Activated naive CD8-positive, alpha-beta T cell (primary cell): Measurements from ENCODE around the gene KIAA1217.

Source experiments
- H3K27ac Mint-ChIP-seq: one replicate; pipeline ENCODE4 v1.8.0; 2021; ENCODE audit warnings: mixed read lengths
- H3K27me3 Mint-ChIP-seq: one replicate; pipeline ENCODE4 v1.8.0; 2021; ENCODE audit warnings: mixed read lengths
- H3K36me3 Mint-ChIP-seq: one replicate; pipeline ENCODE4 v1.8.0; 2021; ENCODE audit warnings: mixed read lengths
- H3K4me1 Mint-ChIP-seq: one replicate; pipeline ENCODE4 v1.8.0; 2021; ENCODE audit warnings: low read depth, mixed read lengths
- H3K4me3 Mint-ChIP-seq: one replicate; pipeline ENCODE4 v1.8.0; 2021; ENCODE audit warnings: mild to moderate bottlenecking, mixed read lengths
- H3K9me3 Mint-ChIP-seq: one replicate; pipeline ENCODE4 v1.8.0; 2021; ENCODE audit warnings: low read depth, mixed read lengths

Gene KIAA1217

DNA sequence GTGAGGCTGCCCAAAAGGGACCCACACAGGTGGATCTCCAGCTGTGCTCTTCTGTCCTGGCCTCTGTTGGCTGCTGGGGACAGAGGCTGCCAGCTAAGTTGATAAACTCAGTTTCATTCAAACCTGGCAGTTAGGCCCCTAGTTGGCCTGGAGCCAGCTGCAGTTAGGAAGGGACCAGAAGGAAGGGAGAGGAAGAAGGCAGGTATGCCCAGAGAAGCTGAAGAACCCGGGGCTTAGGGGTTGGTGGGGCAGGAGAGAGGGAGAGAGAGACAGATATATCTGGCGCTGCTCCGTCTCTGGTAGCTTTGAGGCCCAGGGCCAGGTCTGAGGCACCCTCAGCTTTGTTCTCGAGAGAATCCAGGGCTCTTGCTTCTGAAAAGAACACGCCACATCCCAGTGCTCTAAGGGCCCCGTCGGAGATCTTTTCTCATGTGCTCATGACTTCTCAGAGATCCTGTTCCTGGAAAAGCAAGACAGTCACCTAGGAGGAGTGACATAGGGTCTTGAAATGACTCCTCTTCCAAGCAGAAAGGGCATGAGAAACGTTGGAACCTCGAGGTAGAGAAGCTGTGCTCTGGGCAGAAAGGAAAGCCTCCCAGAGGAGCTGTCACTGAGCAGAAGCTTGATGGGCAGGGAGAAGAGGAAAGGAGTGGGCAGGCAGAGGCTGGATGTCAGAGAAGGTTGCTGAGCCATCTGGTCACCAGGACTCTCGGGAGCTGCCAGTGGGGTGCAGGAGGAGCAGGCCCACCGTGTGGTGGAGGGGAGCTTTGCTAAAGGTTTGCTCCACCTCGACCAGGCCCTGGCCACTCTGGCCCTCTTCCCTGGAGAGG lies 361.1 kb downstream of the KIAA1217 start:
- H3K27ac Mint-ChIP-seq: no peak overlapping the region

DNA sequence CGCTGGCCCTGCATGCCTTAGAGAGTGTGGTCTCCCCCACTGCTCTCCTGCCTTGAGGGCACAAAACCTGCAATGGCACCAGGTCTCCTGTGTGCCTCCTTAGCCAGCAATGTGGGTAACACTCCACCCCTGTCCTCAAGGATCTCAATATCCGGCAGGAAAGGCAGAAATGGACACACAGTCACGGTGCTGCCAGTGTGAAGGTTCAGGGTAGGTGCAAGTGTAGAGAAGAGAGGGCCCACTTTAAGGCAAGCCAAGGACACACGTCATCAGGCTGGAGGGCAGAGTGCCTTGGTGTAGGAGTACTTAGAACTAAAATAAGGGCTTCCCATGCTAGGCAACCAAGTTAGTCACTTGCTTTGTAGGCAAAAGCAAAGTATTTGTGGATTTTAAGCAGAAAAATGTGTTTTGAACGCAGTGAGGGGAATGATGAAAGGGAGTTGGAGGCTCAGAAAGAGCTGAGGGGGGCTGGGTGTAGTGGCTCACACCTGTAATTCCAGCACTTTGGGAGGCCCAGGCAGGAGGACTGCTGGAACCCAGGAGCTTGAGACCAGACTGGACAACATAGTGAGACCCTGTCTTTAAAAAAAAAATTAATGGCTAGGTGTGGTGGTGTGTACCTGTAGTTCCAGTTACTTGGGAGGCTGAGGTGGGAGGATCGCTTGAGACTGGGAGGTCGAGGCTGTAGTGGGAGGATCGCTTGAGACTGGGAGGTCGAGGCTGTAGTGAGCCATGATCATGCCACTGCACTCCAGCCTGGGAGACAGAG lies 361.9 kb downstream of the KIAA1217 start:
- H3K27me3 Mint-ChIP-seq: peaks cover 13% of the 10 kb centered on the region
- H3K4me1 Mint-ChIP-seq: peaks cover 9% of the 10 kb centered on the region
- no peak overlapping the region for H3K27ac Mint-ChIP-seq
- H3K9me3 Mint-ChIP-seq: no peaks in the 10 kb centered on the region
- no peak overlapping the region for H3K4me3 Mint-ChIP-seq
- no peaks in the 10 kb centered on the region for H3K36me3 Mint-ChIP-seq

More for the DNA sequence above, 361.1 kb downstream of the KIAA1217 start:
- Mint-ChIP-seq H3K9me3 (no peaks in the 10 kb centered on the region), H3K36me3 (no peaks in the 10 kb centered on the region), H3K4me1 (peaks cover 3% of the 10 kb centered on the region), H3K27me3 (peaks cover 10% of the 10 kb centered on the region), H3K4me3 (no peak overlapping the region)

DNA sequence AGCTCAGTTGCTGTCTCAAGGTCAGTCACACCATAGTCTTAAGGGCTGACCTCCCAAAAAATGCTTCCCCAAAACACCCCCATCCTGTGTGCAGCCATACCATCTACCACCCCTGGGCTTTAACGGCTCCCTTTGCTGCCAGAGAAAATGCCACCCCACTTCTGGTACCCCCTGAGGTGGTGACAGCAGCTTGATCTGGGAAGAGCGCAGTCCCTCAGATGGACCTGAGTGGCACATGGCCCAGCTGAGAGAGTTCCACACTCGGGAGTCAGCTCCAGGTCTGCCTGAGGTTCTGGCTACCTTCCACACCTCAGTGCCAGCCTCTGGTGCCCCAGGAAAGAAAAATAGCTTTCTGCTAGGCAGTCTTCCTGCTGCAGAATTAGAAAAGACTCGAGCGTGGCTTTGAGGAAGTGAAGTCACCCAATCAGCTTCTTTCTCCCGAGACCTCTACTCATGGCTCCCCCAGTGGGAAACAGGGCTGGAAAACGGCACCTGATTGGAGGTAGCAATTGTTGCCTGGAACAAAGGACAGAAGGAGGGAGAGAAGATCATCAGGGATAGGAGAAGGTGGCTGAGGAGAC lies 363.0 kb downstream of the KIAA1217 start:
- no peak overlapping the region for H3K4me3 Mint-ChIP-seq
- H3K27ac Mint-ChIP-seq: no peak overlapping the region
- H3K9me3 Mint-ChIP-seq: no peaks in the 10 kb centered on the region

DNA sequence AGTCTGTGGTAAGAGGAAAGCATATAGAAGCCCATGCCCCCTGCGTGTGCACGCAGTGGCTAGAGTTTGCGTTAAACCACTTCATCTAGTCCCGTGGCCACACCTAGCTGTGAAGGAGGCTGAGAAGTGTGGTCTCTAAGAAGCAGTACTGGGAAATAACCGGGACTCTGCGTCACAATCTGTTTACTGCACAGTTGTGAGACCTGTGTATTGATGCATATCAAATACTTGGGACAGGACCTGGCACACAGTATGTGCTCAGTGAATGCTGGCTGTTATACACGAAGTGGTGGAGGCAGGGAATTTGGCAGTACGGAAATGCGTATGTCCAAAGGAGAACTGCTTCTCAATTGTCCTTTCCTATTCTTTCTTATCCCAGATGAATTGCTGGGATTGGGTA lies 365.2 kb downstream of the KIAA1217 start:
- peaks cover 13% of the 10 kb centered on the region for H3K27me3 Mint-ChIP-seq
- no peak overlapping the region for H3K4me3 Mint-ChIP-seq
- H3K27ac Mint-ChIP-seq: no peak overlapping the region

More for the DNA sequence above, 363.0 kb downstream of the KIAA1217 start:
- H3K36me3 Mint-ChIP-seq: no peaks in the 10 kb centered on the region
- H3K27me3 Mint-ChIP-seq: peaks cover 13% of the 10 kb centered on the region
- peaks cover 11% of the 10 kb centered on the region for H3K4me1 Mint-ChIP-seq

DNA sequence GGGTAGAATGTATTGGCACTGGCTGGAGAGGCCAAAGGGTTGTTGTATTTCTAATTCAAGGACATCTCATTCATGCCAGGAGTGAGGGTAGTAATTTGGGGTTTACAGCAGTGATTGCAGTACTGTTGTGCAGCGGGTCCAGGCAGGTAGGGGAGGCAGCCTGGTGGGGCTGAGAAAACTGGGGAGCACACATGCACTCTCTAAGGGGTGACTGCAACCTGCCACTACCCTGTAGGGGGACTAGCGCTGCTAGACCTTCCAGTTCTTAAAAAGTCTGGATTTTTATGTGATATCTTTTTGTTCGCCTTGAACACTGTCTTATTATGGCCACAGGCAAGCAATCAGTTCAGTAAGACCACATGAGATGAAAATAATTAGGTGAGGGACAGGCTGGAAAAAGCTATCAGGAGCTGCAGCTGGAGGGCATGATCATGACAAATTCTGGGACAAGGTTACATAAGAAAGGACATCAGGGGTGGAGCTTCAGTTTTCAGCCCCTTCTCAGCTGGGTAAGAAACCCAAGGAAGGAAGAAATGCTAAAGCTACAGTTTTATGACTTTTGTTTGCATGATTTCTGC lies 365.7 kb downstream of the KIAA1217 start:
- Mint-ChIP-seq H3K4me3 (no peak overlapping the region), H3K4me1 (peaks cover 11% of the 10 kb centered on the region), H3K36me3 (no peaks in the 10 kb centered on the region), H3K27ac (no peak overlapping the region), H3K27me3 (peaks cover 11% of the 10 kb centered on the region), H3K9me3 (no peaks in the 10 kb centered on the region)

More for the DNA sequence above, 365.2 kb downstream of the KIAA1217 start:
- H3K9me3 Mint-ChIP-seq: no peaks in the 10 kb centered on the region
- peaks cover 11% of the 10 kb centered on the region for H3K4me1 Mint-ChIP-seq
- no peaks in the 10 kb centered on the region for H3K36me3 Mint-ChIP-seq

DNA sequence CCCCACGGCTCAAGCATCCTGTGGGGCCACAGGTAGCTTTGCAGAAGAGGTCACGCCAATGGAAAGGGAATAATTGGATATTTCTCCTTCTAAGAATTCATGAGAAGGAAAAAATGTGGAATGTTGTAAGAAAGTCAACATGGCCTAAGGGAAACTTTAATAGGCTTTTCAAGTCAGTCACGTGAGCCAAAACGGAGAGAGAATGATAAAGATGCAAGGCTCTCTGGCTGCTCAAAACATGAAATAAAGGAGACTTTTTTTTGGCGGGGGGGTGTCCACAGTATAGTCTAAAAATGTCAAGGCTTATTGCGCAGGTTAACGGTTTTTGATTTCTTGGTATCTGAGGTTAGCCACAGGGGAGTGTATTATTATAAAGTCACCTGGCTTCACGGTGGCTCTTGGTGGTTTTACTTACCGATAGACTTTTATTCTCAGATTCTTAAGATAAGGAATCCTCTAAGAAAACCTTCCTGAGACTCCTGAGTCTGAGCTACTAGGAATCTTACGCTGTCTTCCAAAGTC lies 366.6 kb downstream of the KIAA1217 start:
- Mint-ChIP-seq H3K4me1 (peaks cover 11% of the 10 kb centered on the region), H3K4me3 (no peak overlapping the region), H3K27ac (no peak overlapping the region), H3K9me3 (no peaks in the 10 kb centered on the region), H3K27me3 (peaks cover 7% of the 10 kb centered on the region), H3K36me3 (no peaks in the 10 kb centered on the region)

DNA sequence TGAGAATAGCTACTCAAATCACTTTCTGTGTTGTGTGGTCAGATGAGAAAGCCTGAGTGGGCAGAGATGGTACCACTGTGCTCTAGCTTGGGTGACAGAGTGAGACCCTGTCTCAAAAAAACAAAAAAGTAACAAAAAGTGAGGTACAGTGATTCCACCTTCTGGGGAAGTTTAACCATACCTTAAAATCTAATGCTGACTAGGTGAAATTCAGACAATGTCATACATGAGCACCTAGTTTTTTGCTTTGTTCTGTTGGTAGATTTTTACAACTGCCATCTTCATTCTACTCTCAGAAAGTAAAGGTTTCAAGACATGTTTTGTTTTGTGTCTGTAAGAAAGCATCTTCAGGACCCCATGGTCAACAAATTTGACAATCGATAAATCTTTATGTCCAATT lies 370.5 kb downstream of the KIAA1217 start:
- no peak overlapping the region for H3K4me3 Mint-ChIP-seq
- peaks cover 11% of the 10 kb centered on the region for H3K4me1 Mint-ChIP-seq
- no peaks in the 10 kb centered on the region for H3K9me3 Mint-ChIP-seq
- H3K27ac Mint-ChIP-seq: no peak overlapping the region
- peaks cover 4% of the 10 kb centered on the region for H3K27me3 Mint-ChIP-seq
- H3K36me3 Mint-ChIP-seq: peaks cover 6% of the 10 kb centered on the region

DNA sequence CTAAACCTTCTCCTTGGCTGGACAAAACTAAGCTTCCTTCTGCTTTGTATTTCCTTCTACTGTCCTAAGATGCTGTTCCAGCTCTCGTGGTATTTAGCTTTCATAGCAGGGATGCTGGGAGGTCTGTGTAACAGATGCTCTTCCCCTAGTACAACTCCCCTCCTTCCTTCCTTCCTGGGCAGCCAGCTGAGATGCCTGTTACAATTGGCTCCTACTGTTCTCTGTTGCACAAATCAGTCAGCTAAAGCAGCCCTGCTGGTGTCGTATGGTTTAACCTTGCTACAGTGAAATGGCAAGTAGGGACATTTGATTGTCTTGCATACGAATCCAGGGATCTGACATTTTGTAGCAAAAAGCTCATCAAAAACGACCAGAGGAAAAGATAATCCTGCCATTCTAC lies 371.0 kb downstream of the KIAA1217 start:
- Mint-ChIP-seq H3K27ac (no peak overlapping the region), H3K36me3 (peaks cover 7% of the 10 kb centered on the region), H3K4me1 (peaks cover 8% of the 10 kb centered on the region), H3K27me3 (peaks cover 4% of the 10 kb centered on the region), H3K9me3 (no peaks in the 10 kb centered on the region), H3K4me3 (no peak overlapping the region)

DNA sequence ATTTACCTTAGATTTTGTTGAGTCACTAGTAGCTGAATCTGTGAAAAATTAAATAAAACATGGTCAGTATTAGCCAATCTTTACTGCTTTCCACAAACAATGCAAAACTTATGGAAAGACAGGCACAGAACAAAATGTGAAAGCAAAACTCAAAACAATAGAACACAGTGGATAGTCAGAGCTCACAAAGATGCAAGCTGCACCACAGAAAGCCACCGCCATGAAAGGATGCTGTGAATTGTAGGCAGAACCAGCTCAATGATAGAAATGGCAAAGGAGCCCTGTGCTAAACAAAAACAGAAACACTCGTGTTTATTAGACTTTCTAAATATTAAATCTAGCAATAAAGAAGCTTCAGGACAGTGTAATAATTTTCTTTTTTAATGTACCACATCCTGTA lies 380.3 kb downstream of the KIAA1217 start:
- Mint-ChIP-seq H3K27ac (no peak overlapping the region), H3K36me3 (peaks cover 29% of the 10 kb centered on the region), H3K4me1 (peaks cover 2% of the 10 kb centered on the region), H3K4me3 (no peak overlapping the region), H3K9me3 (no peaks in the 10 kb centered on the region), H3K27me3 (no peaks in the 10 kb centered on the region)

DNA sequence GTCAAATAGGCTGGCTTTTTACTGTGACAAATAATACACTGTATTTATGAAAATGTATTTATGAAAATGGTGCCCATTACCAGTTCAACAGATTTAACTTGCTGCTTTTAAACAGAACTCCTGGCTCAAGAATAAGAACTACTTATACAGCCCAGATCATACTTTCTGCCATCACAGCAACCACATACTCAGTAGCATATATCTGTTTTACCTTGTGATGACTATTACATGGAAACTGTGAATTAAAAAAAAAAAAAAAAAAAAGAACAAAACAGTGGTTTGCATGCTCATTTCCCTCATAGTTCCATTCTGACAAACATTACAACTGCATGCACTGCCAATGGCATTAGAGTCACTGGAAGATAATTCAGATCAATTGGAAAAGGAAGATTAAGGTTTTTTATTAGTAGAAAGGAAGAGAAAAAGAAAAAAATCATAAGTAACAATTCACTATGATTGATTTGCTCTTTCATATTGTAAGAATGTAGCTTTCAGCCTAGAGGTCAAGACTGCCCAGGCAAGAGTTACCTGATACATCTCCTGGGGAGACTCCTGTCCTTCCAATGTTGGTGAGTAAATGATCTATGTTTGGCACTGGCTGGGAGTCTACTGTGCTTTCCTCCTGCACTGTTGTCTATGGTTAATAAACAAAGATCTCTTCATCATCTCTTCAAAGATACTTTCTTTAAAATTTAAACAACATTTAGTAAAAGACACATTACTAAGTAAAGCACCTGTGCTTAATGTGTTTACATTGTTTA lies 381.9 kb downstream of the KIAA1217 start:
- Mint-ChIP-seq H3K4me3 (no peak overlapping the region), H3K9me3 (no peaks in the 10 kb centered on the region), H3K27me3 (no peaks in the 10 kb centered on the region), H3K4me1 (peaks cover 2% of the 10 kb centered on the region), H3K36me3 (peaks cover 25% of the 10 kb centered on the region), H3K27ac (no peak overlapping the region)

DNA sequence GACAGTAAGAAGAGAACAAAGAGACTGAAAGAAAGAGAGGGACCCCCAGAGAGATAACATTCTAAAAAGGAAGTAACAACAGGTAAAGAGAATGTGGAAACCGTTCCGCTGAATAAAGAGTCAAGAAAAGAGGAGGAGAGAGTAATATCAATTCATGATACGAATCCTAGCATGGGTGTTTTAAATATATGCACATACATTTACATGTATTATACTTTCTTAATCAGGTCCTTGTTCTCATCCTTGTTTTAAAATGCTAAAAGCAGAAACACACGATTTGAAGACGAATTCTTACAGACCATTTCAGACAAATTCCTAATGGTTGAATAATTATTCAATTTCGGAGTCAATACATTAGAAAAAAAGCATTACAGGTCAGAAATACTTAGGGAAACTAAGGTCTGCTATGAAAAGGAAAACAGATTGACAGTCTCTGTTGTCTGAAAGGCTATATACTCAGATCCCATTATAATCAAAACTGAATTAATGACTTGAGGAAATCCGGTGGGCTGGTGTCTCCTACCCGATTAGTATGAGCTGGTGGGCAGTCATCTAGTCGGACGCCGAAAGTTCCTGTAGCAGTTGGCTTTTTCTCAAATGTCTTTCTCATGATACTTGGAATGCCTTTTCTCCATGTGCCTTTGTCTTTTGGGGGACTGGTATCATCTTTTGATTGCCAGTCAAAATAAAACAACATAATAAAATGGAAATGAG lies 387.4 kb downstream of the KIAA1217 start:
- H3K4me1 Mint-ChIP-seq: peaks cover 2% of the 10 kb centered on the region

DNA sequence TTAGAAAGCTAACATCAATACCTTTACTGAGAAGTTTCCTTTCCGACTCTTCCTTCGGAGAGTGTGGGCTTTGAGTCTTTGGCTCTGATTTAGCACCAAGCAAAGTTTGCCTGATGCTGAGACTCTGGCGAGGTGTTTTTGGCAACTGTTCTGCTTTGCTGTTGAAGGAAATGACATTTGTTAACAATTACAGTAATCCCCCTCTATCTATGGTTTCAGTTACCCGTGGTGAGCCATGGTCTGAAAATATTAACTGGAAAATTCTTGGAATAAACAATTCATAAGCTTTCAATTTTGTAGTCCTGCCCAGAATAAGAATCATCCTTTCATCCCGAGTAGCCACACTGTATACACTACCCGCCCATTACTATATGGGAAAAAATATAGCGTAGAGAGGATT lies 388.5 kb downstream of the KIAA1217 start:
- Mint-ChIP-seq H3K27ac (no peak overlapping the region), H3K4me3 (no peak overlapping the region), H3K4me1 (peaks cover 2% of the 10 kb centered on the region), H3K27me3 (no peaks in the 10 kb centered on the region), H3K9me3 (no peaks in the 10 kb centered on the region), H3K36me3 (peaks cover 29% of the 10 kb centered on the region)

More for the DNA sequence above, 387.4 kb downstream of the KIAA1217 start:
- Mint-ChIP-seq H3K27ac (no peak overlapping the region), H3K36me3 (peaks cover 34% of the 10 kb centered on the region), H3K27me3 (no peaks in the 10 kb centered on the region), H3K4me3 (no peak overlapping the region), H3K9me3 (no peaks in the 10 kb centered on the region)
